Neural progenitor cell (in vitro differentiated cells): Measurements from ENCODE around the gene FOXO1.

Experiments
- CTCF ChIP-seq: fragments of 200-600 bp; sonication (generic); IDR thresholded peaks from 2 replicates; pipeline ENCODE4 v1.5.1; 2017; ENCODE audit warnings: antibody characterized with exemption, mild to moderate bottlenecking
- EZH2 ChIP-seq: fragments of 200-600 bp; sonication (generic); IDR thresholded peaks from 2 replicates; pipeline ENCODE4 v1.6.1; 2017; ENCODE audit warnings: antibody characterized with exemption, mild to moderate bottlenecking, moderate library complexity

- TF ChIP-seq EZH2 = no peak
- TF ChIP-seq CTCF = no peak
These were observed 76.9 kb downstream of the FOXO1 start for GRCh38 chr13:40589285-40590109.
